LNCaP clone FGC (cell line): ENCODE data around the gene CMIP.

Experiments
- DNase-seq: peaks from one replicate; pipeline ENCODE4 v3.0.0-alpha.2; 2011; ENCODE audit warnings: low read depth
- H3K4me3 ChIP-seq: 2 replicates; pipeline ENCODE4 v1.5.1; 2011; ENCODE audit warnings: mild to moderate bottlenecking, low read depth, low read length, control low read depth
- CTCF ChIP-seq: IDR thresholded peaks from 2 replicates; pipeline ENCODE4 v1.5.1; 2012; ENCODE audit warnings: mild to moderate bottlenecking; ENCODE audit not compliant: control insufficient read depth, insufficient read depth; ENCODE audit errors: extremely low read depth

CMIP gene

GRCh38 chr16:81481207-81481821 is 36.7 kb downstream of the CMIP start:
- no peak for TF ChIP-seq CTCF
- no peak for DNase-seq
- H3K4me3 ChIP-seq: no peak overlapping the region

GRCh38 chr16:81482329-81483063 is 37.9 kb downstream of the CMIP start:
- no peak for DNase-seq
- TF ChIP-seq CTCF: no peak

DNA sequence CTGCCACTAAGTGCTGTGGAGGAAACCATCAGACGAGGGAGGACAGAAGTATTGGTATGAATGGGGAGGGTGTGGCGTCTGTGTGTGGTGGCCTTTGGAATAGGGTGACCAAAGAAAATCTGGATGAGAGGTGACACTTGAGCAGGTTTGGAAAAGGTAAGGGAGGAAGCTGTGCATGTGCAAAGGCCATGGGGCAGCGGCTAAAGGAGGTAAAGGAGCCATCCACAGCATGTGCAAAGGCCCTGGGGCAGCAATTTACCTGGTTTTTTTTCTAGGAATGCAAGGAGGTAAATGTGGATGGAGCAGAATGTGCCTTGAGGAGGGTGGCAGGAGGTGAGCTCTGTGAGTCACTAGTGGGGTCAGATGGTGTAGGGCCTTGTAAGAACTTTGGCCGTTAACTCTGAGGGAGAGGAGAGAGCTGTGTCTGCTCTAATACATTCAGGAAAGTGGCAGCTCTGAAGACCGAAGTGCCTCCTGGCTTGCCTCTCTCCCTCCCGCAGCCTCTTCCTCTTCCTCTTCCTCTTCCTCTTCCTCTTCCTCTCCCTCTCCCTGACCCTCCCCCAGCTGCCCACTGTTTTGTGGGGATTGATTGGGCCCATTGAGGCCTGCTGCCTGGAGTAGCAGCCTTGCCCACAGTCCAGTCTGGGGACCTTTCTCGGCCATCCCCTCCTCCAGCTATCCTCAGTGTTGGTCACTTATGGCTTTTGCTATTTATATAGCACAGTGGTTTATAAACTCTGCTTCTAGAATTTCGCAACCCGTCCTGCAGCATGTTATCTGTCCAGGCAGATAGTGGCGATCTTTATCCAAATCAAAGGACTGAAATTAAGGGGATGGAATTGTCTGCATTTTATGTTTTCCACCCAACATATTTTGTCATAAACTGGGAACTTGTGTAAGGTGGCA is 38.7 kb downstream of the CMIP start:
- no peak overlapping the region for H3K4me3 ChIP-seq
- DNase-seq: no peak
- no peak for TF ChIP-seq CTCF

More at GRCh38 chr16:81482329-81483063, 37.9 kb downstream of the CMIP start:
- no peak overlapping the region for H3K4me3 ChIP-seq

GRCh38 chr16:81483970-81484595 is 39.5 kb downstream of the CMIP start:
- no peak overlapping the region for H3K4me3 ChIP-seq
- TF ChIP-seq CTCF: no peak

GRCh38 chr16:81484908-81485624 is 40.5 kb downstream of the CMIP start:
- H3K4me3 ChIP-seq: no peak overlapping the region
- no peak for TF ChIP-seq CTCF
- no peak for DNase-seq

More at GRCh38 chr16:81483970-81484595, 39.5 kb downstream of the CMIP start:
- DNase-seq: no peak

DNA sequence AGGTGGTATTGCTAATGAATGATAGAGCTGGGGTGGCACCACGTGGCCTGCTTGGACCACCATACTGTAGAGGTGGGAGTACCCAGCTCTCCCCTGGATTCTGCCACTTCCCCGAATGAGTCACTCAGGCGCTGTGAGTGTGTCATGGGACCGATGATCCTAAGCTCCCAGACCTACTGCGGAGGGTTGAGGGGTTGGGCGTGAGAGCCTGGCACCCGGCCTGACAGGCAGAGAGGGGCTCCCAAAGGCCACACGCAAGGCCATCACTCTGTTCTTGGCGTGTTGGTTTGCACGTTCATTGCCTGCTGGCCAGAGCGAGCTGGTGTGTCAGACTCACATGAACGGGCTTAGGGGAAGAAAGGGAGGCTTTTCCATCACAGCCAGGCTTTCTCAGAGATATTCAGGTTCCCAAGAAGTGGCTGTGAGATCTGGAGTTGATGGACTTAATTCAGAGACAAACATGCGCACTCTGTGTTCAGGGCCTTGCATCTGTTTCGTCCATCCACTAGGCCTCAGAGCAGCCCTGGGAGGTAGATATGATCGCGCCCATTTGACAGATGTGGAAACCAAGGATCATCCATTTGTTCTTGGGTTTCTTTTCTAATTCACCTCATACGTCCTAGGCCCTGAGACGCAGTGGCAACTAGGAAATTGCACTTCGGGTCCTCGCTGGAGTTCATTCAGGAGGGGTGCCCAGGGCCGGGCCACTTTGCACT is 41.4 kb downstream of the CMIP start:
- no peak for DNase-seq
- no peak for TF ChIP-seq CTCF
- no peak overlapping the region for H3K4me3 ChIP-seq
